SIG-M5 treated with dmso at 0.1 percent for 504 hours (cell line): Measurements from ENCODE around the gene CASK.
A peak's percentile ranks its signal among the peaks of the same experiment; 100 is the strongest.
"Not testable (repeated sequence)": the region's sequence is repeated elsewhere in the genome, so short reads cannot be mapped to it uniquely, and the experiment has no call there.

Experiments used
- DNase-seq: peaks from one replicate; lab custom pipeline; 2025; ENCODE audit not compliant: unreplicated experiment; lab: John Stamatoyannopoulos, UW

CASK gene

DNA sequence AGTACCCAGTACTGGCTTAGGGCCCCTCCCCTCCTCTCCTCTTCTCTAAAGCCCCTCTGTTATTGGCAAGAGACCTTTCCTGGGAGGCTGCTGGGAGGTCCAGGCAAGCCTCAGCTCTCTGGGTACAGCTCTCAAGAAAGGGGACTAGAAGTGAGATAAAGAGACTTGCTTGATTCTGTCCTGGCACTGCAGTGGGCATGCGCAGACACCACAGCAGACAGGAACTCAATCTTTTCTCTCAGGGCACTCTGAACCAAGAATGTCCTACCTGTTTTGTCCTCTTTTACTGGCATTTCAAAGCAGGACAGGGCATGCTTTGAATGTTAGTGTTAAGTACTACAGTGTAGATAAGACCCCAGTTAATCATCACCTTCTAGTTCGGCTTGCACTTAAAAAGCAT, 401.3 kb downstream of the CASK start:
- DNase-seq: no peak

DNA sequence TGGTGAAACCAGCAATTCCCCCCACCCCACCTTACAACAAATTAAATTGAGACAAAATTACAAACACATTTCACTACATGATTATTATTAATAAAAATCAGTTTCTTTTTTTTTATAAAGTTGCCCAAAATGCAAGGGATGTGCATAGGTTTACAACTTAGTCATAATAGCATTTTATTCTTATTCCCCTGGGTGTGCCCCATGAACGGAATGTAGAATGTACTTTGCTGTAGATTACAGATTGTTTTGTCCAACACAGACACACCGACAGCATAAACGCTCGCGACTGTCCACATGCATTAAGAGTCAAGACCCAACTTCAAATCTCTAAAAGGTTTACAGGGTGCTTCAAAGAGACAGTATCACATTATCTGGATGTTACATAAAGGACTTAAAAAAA, 403.9 kb downstream of the CASK start:
- DNase-seq: no peak

DNA sequence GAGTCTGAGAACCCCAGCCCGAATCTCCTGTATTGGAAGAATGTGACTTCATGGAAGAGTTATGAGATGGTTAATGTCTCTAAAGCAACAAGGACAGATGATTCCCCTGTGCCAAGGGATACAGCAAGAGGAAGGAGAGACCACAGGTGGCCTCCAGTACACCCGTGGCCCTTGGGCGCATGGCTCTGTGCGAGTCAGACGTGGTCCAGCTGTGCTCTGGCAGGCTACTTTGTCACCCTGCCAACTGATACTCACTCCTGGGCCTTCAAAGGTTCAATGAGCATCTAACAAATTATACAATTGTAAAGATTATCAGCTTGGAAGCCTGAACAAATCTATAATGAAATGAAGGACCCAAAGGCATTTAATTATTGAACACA, 404.5 kb downstream of the CASK start:
- no peak for DNase-seq

DNA sequence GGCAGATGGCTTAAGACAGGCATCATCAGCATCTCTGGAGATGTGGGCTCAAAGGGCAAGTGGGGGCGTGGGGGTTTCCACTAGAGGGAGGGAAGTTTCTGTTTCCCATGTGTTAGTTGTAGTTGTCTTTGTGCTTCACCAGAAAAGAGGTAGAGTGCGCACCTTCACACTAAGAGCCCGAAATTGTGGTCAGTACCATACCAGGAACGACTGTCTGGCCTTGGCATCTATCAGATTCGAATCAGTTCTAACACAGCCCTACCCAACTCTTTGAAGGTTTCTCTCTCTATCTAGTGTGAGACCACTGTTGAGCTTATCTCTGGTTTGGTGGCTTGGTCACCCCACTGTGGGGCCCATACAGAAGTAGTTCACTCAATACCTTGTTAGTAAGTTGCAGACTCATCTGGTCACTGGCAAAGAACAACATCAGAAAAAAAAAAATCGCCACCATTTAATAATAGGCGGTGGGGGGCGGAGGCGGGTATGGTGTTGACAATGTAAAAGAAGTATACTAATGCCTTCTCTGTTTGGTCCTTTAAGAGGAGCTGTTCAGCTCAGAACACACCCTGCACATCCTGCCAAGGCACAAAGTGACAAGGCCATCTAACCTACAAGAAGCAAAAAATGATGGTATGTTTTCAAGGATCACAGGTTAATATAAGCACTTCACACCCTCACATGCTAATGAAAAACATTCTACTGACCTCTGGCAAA, 405.1 kb downstream of the CASK start:
- DNase-seq: no peak

DNA sequence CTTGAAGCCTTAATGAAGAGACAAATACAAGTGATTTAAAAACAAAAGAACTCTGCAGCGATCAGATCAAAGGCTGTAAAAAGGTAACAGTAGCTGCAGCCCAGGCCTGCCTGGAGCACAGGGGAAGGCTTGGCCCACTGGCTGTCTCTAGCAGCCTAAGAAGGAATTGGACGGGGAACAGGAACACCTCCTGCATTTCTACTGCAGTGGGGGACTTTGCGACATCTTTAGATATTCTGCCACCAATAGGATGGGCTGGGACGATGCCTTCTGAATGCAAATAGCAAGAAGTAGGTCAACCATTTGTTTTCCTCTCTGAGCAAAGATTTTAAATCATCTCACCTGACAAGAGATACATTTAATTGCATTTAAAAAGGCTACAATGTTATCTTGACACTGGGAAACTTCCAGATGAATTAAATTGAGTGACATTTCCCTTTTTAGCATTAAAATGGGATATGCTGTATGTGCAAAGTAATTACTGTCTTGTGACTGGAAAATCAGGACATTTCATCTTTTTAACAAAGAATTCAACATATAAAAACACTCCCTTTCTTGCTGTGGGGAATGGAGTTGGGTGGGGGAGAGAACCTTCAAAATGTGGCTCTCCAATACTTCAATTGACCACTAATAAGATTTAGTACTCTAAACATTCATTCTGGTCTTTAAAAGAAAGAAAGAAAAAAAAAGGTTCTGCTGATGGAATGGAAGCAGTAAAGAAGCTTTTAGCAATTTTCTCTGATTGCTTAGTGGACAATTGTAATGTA, 406.2 kb downstream of the CASK start:
- no peak for DNase-seq

DNA sequence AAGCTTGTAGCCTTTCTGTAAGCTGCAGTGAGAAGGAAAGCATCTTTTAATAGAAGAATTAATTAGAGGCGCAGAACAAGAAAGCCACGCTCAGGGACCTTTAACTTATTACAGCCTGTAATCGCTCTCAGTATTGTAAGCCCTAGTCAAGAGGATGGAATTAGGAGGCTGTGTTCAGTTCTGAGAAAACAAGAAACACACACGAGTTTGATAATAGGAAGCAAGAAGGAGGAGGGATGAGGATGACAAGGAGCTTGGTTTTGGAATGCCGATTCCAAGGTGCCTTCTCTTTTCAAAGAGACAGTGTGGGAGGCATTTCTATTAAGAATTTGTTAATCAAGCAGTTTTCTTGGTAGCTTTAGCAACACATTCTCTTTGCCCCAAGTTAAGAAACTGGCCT, 406.9 kb downstream of the CASK start:
- no peak for DNase-seq

DNA sequence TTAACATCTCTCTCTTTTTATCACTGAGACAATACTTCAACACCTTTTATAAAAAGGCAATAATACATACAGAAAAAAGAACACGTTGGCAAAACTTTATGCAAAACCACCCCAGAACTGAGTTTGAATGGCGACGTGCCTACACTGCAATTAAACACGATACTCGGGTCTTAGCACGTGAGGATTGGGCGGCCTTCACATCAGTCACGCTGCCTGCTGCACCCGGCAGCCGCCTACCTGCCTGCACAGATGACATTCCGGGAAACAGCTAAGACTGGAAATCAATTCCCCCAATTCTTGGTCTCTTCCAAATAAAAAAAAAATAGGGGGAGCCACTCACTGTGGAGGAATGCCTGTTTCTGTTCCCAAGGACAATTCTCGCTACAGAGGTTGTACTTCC, 408.0 kb downstream of the CASK start:
- no peak for DNase-seq

DNA sequence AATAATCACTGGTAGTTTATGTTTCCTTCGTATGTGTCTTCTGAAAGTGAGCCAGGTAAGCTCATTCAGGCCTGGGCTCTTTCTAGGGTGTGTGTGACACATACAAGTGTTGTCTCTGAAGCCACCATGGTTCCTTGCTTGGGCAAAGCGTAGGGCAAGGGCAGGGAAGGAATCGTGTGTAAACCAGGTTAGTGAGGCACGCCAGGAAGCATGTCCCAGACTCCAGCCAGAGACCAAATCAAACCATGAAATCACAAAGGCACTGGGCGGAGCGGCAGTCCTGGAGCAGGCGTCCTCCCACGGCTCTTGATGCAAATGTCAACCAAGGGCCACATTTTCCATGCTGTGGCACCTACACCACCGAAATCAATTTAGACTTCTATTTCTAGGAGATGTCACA, 409.2 kb downstream of the CASK start:
- DNase-seq: no peak

DNA sequence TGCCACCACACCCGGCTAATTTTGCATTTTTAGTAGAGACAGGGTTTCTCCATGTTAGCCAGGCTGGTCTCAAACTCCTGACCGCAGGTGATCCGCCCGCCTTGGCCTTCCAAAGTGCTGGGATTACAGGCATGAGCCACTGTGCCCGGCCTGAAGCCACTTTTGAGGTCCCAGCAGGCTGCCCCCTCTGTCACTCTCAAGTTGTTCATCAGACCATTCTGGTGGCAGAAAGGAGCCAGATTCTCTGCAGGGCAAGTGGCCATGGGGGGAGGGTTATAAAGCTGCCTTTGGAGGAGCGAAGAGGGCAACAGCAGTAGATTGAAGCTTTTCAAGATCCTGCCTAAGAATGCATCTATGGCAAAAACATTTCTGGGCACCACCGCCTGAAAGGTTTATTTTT, 410.5 kb downstream of the CASK start:
- DNase-seq: not testable (repeated sequence)

DNA sequence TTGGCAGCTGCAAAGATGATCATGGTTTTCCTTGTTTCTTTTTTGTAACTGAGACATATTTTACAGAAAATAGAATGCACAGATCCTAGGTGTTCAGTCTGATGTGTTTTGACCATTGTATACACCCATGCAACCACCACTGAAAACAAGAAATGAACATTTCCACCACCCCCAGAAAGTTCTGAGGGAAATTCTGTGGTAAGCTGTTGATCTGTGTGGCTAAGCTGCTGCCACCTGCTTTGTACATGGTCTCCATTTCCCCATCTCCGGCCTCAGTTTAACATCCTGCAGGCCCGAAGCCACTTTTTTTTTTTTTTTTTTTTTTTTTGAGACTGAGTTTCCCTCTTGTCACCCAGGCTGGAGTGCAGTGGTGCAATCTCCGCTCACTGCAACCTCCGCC, 411.0 kb downstream of the CASK start:
- no peak for DNase-seq

DNA sequence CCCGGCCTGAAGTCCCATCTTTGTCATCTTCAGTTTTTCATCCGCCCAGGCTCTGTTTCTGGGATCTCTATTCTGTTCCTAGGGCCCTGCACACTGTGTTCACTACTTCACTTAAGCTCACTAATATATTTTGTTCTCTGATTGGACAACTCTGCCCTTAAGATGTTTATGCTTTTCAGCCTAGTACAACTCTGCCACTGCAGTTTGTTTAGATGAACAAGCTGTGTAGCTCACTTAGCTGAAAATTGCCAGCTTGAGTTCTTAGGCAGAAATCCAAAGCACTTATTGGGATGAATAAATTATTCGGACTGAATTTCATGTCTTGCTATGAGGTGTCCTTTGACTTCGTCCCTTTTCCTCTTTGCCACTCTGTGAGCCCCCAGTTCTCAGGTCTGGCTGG, 415.4 kb downstream of the CASK start:
- no peak for DNase-seq

DNA sequence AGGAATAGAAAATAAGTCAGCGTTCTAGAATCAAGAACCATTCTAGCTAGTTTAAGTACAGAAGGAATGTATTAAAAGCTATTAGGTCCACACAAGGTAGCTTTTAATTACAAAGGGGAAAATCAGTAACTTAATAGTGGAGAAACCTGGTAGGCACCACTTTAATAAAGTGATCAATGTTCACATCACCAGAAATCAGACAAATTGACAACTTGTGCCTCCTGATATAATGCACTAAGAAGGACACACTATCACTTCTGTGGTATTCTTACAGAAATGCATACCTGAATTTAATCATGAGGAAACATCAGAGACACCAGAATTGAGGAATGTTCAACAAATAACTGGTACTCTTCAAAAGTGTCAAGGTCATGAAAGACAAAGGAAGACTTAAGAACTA, 421.4 kb downstream of the CASK start:
- DNase-seq: no peak

DNA sequence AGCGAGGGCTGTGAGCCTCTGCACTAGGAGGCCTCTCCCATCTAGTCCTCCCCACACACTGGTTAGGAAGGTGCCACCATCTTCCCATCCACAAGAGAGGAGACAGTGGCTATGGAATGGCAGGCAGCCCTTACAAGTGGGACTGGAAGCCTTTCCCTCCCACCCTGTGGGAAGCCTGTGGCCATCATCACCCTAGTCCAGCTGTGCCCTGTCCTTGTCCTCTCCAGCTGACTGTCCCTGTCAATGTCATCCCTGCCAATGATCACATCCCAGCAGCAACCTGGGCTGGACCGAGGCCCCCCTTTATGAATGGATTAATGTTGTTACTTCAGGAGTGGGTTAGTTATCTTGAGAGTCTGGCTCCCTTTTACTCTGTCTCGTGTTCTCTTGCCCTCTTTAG, 423.4 kb downstream of the CASK start:
- no peak for DNase-seq

DNA sequence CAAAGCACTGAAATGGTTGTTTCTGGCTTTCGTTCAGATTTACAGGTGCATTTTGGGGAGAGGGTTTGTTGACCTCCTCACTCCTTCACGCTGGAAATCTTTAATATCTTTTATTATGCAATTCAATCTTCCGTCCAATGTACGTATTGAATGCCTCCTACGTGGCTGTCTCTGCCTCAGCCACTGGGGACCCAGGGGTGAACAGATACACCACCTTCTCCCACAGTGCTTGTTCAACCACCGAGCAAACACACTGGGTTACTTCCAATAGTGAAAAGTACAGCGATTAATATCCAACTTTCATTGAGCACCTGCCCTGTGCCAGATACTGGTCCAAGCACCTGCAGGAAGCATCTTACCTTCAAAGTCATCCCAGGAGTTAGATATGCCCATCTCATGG, 424.2 kb downstream of the CASK start:
- no peak for DNase-seq

DNA sequence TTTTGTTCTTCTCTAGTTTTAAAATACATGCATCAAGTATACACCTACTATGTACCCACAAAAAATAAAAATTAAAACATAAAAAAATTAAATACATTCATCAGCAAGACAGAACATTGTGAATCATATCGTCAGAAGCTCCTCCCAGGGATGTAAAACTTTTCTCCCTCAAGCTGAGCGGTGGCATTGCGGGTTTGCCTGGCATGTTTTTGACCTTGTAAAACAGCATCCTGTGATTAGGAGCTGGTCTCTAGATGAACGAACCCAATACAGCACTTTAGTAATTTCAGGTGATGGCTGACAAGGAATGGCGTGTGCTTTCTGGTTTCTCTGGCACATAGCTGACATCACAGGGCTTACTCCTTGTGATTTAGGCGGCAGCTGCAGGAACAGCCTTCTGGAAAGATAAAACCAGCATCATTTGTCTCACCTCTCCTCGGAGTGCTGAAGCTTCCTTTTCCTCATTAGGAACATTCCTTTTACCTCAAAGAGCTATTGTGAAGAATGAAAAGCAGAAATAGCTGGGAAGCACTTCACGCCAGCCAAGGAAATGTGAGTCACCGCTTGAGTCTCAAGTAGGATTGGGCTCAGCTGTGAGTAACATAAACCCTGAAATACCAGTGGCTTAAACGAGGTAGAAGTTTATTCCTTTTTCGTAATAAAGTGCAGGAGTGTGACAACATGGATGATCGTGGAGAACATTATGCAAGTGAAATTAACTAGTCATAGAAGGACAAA, 431.9 kb downstream of the CASK start:
- peak; percentile 31 for DNase-seq

DNA sequence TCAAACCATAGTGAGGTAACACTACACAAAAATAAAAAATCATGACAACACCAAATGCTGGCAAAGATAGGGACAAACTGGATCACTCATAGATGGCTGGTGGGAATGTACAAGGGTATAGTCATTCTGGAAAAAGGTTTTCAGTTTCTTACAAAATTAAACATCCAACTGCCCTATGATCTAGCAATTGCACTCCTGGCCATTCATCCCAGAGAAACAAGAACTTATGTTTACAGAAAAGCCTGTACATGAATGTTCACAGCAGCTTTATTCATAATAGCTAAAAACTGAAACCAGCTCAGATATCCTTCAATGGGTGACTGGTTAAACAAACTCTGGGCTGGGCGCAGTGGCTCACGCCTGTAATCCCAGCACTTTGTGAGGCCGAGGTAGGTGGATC, 432.9 kb downstream of the CASK start:
- no peak for DNase-seq

DNA sequence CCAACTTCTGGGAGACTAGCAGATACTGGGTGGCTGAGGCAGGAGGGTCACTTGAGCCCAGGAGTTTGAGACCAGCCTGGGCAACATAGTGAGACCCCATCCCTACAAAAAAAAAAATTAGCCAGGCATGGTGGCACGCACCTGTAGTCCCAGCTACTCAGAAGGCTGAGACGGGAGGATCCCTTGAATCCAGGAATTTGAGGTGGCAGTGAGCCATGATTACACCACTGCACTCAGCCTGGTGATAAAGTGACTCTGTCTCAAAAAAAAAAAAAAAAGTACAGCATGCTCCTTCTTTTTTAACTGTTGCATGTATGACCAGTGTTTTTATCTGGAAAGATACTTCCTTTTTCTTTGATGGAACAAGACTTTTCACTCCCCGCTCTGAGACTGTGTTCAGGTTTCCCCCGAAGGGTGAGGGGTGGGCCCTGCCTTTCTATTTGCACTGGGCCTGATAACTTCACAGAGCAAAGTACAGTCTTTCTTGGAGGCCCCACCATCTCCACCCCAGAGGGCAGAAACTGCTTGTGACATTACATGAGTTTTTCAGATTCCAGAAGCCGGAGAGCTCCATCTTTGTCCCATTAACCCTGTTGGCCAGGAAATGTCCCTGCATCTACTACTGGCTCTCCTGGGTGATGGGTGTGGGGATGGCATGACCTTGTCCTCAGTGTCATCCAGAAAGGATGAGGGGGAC, 441.1 kb downstream of the CASK start:
- no peak for DNase-seq

DNA sequence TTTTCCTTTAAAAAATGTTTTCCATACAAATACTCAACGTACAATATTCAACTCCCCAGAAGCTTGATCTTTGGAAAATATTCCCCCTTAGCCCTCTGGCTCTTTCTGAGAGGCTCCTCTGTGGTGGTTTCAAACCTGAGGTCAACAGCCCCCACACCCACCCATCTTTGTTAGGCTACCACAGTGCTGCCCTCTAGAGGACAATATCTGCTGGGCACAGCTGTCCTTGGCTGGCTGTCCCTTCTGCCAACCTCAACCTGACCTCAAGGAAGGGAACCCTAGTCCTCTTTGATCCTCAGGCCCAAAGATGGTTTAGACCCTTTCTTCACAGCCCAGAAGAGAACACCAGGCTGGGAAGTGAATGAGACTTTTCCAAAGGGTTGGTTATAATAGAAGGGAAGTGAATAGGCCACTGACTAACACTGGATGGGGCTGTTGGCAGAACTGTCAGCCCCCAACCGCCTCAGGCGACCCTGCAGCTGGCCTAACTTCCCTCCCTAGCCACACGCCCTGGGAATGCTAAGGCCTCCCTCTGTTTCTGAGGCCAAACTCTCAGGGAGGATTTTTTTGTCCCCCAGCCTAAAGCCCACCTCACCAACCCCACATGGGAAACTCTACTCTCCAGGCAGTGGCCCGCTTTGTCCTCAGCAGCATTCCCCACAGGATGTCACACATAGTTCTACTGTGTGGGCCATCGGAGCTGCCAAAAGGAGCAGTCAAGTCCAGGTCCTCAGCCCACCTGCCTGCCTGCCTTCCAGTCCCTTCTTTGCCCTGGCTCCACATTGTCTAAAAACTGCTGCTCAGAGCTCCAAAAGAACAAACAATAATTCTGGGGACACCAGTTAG, 441.9 kb downstream of the CASK start:
- peak; percentile 4 for DNase-seq

DNA sequence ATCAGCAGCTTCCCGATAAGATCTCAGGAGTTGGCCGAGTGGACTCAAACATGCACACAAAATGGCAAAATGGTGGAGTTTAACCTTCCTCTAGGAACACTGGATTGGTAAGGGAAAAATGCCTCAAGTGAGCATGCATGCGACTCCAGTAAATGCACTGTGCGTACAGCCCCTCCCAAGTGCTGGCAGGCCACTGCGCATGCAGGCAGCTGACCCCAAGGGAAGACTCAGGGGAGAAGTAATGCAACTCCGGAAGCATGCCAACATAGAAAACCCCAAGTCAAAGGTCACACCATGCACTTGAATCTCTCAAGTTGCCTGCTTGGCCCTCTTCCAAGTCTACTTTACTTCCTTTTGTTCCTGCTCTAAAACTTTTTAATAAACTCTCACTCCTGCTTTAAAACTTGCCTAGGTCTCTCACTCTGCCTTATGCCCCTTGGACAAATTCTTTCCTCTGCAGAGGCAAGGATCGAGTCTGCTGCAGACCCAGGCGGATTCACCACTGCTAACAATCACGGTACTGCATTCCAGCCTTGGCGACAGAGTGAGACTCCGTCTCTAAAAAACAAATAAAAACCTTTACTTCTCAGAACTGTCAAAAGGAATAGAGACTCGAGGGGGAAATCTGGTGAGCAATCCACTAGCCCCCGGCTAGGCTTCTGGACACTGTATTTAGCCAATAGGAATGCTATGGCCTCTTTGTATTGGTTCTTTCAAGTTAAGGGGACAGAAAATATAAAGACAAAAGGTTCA, 442.7 kb downstream of the CASK start:
- no peak for DNase-seq

DNA sequence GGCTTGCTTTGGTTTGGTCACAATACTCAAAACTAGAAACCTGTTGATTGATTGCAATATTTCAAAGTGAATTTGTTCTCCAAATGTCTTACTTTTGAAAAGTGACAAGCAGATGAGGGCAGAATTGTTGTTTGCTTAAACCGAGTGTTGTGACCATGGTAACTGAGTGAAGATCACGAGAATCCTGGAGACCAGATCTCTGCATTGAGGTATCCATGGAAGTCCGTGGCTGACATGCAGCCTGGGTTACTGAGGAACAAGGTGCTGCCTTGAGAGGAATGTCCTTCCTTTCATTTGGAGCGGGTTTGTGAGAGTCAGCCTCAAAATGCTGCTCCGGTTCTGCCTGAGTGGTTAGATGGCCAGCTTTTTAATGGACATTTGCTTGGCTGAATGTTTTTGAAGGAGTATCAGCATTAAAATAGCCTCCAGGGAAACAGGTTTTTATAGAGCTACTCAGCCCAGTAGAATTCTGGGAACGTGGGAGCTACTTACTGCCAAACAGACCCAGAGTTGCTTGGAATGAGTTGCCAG, 444.9 kb downstream of the CASK start:
- DNase-seq: no peak
